ENCODE results near the gene PRKCE.

The PRKCE gene

DNA sequence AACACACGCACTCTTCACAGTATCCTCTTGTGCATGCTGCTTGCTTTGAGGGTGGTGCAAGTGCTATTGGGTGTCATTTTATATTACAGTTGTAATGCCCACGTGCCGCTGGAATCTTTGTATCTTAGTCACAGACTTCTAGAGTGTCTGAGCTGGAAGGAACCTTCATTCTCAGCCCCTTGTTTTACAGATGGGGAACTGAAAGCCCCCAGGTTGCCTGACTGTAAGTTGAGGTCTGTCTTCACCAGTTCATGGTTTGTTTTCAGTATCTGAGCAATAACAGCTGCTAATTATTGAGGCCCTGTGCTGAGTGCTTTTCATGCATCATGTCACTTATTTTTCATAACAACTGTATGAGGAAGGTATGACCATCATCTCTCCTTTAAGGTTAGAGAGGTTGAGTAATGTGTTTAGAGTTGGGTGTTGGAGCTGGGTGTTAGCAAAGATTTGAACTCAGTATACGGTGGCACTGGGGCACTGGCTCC lies 77.0 kb downstream of the PRKCE start:
- no peak for DNase-seq

DNA sequence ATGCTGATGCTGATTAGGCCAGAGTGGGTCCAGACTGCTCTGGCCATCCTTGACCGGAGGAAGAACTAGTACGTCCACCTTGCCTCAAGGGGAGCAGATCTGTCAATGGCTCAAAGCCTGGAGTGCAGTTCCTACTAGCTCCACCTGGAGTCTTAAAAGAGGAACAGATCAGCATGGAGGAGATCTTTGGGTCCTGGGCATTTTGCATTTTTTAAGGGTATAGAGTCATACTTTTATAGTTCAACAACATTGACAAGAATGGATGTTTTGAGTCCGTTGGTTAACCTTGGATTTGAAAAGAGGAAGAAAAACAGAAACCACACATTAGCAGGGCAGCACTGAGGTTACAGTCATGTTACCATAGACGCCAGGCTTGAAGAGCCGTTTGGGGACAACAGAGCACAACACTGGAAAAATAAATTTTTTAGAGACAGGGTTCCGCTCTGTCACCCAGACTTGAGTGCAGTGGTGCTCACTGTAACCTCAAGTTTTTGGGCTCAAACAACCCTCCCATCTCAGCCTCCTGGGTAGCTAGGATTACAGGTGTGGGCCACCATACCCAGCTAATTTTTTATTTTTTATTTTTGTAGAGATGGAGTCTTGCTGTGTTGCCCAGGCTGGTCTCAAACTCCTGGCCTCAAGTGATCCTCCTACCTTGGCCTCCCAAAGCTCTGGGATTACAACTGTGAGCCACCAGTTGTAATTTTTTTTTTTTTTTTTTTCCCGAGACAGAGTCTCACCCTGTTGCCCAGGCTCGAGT lies 78.5 kb downstream of the PRKCE start:
- no peak for DNase-seq

GRCh38 chr2:45731141-45731540 lies 79.7 kb downstream of the PRKCE start:
- DNase-seq = no peak

GRCh38 chr2:45732436-45732835 lies 81.0 kb downstream of the PRKCE start:
- no peak for DNase-seq

DNA sequence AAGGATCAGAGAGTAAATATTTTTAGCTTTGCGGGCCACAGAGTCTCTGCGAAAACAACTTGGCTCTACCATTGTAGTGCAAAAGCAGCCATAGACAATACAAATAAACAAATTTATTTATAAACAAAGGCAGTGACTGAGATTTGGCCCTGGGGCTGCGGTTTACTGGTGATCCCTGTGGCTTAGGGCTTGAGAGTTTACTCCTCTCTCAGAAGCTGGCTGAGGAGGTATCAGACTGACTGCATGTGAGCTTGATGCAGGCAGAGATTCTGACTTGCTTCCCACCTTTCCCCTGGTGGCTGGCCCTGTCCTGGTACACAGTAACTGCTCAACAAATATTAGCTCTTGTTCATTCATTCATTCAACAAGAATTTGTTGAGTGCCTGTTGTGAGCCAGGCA lies 81.5 kb downstream of the PRKCE start:
- DNase-seq = no peak

GRCh38 chr2:45734336-45734735 lies 82.9 kb downstream of the PRKCE start:
- DNase-seq = no peak

DNA sequence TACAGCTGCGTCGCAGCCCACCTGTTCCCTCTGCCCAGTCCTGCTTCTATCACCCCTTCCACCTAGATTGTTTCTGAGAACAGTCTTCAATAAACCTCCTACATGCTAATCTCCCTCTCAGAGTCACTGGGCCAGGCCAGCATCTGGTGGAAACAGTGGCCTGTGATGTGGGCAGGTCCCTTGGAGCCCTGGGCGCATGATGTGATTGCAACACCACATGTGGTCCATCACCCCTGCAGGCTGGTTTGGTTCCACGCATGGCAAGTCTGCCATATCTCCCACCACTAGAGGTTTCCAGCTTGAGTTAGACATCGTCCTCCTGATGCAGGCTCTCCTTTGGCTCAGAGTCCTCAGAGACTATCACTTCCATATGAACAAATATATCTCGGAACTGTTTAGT lies 83.5 kb downstream of the PRKCE start:
- no peak for DNase-seq

DNA sequence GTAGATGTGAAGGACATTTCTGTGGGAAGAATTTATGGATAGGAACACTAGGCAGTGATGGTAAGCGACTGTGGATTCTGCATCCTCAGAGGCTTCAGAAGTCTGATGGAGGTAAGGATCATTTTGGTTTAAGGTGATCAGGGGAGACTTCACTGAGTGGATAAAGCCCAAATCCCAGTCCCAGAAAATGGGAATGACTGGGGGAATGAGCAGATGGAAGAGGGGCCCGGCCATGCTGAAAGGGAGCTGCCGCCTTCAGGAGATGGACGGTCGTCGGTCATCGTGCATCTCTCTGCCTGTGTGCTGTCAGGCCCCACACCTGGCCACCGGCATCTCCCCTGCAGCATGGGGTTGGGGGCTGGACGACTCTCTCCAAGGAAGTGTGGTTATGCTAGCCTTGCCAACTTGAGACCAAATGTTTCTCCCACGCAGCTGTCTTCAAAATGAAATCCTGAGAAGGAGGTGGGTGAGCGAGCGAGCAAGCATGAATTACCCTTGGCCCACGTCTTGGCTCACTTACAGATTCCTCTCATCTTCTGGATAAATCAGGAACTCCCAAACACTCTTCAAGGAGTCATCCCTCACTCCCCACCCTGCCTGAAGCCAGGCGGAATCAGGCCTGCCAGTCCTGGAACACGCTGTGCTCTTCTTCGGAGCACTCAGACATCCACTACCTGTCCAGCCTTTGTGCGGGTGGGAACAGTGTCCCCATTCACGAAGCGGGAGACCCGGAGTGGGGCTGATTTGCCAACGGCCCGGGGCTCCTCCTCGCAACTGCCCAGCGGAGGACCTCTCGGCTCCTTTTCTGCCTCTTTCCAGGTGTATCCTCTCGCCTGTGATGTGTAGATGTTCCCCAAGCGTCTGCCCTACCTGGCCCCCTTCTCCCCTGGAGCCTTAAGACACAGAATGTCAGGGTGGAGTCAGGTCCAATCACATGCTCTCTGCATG lies 85.6 kb downstream of the PRKCE start:
- DNase-seq = no peak

DNA sequence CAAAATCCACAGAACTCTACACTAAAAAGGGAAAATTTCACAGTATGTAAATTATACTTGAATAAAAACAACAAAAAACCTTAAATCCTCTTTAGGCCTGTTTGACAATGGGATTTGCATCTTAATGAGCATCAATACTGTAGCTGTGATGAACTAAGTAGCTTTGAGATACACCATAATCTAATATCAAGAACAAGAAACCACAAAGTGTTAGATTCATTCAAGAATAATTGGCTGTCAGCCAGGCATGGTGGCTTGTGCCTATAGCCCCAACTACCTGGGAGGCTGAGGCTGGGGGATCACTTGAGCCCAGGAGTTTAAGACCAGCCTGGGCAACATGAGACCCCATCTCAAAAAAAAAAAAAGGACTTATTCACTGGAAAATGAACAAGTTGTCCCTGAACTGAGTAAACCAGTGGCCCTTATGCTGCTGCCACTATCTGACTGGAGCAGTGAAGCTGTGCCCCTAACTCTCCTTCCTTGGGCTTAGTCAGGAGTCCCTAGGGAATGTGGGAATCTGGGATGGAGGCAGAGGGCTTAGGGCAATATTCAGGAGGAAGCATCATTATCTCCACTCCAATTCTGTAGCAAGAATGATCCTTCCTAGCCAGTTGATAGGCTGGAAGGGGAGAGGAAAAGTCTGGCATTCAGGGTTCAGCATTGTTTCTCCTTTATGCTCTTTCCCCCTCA lies 88.5 kb downstream of the PRKCE start:
- DNase-seq = peak in 1 of 5 experiments; percentile 57

DNA sequence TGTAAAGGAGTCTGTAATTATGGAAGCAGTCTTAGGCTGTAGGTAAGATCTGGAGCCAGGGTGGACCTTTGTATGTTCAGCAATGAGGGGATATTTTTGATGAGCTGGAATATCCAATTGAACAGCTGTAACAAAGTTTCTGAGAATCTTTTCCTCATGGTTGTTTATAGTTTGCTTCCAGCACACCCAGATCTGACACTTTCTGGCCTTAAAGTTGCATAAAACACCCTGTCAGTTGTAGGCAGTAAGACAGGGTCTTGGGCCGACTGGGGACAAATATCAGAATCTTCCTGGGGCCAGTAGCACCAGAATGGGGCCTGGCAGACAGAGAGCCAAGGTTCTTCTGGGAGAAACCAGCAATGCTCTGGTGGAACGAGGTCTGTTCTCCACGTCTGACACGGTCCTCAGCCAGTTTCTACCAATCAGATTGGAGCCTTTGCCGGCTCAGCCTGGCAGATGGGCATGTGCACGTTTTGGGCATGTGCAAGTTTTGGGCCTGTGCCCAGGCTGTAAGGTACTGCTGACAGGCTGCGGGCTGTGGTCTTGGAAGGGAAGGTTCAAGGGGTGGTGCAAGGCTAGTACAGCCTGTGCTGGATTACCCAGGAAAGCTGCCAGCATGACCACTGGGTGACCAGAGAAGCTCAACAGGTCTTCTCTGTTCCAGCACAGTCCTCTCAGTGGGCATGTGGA lies 89.8 kb downstream of the PRKCE start:
- DNase-seq = no peak

DNA sequence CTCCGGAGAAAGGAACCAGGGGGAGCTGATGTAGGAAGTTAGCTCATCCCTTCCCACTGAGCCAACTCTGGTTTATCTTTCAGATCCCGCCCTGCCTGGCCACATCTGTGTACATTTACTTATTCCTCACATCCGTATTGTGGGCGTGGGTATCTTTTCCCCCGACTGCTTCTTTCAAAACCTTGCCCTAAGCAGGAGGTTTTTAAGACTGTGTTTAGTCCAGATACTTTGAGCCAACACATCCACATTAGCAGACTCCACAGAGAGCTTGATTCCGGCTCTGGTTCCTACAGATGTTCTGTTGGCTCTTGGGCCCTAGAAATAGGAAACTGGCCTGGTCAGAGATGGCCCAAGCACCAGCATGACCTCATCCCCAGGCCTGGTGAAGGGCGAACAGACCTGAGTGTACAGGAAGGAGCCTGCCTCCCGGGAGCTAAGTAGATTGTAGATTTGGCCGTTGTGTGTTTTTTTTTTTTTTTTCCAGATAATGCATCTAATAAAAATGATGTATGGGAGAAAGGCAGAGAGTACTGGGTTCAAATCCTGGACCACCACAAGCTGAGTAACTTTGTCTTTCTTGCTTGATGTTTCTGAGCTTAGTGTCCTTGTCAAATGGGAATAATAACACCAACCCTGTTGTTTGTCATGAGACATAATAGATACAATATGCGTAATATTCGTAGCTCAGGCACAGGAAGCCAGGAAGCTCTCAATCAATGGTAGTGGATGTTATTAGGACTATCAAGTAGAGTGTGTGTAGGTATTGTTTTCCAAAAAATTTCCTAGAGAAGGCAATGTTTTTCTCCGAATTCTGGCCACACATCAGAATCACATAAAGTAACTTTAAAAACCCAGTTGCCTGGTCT lies 92.3 kb downstream of the PRKCE start:
- DNase-seq = no peak

DNA sequence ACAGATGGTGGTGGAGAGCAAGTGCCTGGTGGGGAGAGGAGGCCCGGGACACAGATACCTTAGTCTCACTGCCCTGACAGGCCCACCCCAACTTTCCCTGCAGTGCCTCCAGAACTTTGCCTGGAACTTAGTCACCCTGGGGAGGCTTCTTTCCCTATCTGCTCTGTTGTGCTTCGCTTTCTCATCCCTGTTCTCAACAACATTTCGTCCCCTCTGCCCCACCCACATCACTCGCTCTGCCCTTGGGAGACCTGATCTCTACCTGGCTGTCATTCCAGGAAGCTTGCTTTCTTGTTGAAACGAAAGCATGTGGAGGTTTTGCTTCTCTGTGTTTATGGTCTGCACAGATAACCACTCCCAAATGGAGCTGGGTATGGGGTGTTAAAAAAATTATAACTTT lies 93.8 kb downstream of the PRKCE start:
- DNase-seq = no peak

- no peak for DNase-seq
Observed at GRCh38 chr2:45746888-45747287, 95.4 kb downstream of the PRKCE start.

DNA sequence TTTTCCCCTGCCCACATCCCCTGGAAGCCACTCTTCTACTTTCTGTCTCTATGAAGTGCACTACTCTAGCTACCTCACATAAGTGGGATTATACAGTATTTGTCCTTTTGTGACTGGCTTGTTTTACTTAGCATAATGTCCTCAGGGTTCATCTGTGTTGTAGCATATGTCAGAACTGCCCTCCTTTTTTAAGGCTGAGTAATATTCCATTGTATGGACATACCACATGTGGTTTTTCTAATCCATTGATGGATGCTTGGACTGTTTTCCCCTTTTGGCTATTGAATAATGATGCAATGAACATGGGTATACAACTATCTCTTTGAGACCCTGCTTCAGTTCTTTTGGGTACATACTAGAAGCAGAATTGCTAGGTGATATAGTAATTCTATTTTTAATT lies 95.9 kb downstream of the PRKCE start:
- no peak for DNase-seq

DNA sequence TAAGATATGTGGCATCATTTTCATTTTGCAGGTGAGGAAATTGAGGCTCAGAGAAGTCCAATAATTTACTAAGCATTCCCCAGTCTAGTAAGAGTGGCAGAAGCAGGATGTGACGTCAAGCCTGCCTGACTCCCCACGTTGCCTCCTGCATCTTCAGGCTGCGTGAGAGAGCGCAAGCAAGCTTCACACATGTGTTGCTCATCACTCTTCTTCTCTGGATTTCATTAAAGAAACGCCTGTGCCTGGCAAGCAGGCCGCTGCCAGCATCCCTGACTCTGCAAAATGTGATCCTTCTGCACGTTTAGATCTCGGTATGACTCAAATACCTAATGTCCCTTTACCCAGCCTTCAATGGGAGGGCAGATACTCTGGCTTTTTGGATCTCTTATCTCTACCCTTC lies 96.8 kb downstream of the PRKCE start:
- DNase-seq = no peak

- no peak for DNase-seq
Observed at GRCh38 chr2:45750001-45750400, 98.5 kb downstream of the PRKCE start.

- DNase-seq = peak in 1 of 5 experiments; percentile 10
Observed at GRCh38 chr2:45750484-45750883, 99.0 kb downstream of the PRKCE start.

- no peak for DNase-seq
Observed at GRCh38 chr2:45753381-45753780, 101.9 kb downstream of the PRKCE start.

- DNase-seq = no peak
Observed at GRCh38 chr2:45754131-45755010, 102.9 kb downstream of the PRKCE start.

GRCh38 chr2:45755585-45756335 lies 104.3 kb downstream of the PRKCE start:
- DNase-seq = no peak
